ENCODE results near the gene CHCHD6.

The CHCHD6 gene

DNA sequence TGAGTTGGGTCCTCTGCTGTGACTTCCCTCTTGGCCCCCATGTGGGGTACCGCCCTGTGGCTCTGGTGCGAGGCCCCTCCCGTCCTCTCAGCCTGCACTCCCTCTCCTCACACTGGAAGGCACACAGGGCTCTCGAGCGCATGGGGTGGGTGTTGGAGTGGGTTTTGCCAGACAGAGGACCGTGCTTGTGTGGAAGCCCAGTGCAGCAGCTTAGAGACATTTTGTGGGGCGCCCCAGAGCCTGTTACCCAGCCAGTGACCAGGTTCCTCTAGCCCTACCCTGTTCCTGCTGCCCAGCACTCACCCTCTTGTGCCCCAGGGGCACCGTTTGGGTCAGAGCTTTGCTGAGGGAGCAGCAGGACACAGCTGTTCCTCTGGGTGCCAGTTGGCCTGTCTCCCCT is 288.7 kb downstream of the CHCHD6 start:
- DNase-seq (ENCODE audit: low read depth in 3 of 3), result no peak

DNA sequence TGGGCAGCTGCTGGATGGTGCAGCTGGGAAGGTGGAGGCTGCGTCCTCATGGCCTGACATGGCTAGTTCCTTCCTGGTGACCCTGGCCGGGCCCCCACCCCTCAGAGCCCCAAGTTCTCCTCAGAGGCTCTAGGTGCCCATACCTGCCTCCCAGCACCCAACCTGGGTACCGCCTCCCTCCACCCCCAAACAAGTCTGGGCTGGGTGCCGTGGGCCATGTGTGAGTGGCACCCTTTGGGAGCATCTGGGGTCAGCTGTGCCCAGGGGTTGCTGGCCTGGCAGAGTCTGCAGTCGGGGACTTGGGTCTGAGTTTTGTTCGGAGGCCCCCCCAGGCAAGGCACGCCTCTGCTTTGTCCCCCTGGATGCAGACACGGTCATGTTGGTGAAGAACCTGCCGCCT is 289.4 kb downstream of the CHCHD6 start:
- no peak for DNase-seq (ENCODE audit: low read depth in 3 of 3)

DNA sequence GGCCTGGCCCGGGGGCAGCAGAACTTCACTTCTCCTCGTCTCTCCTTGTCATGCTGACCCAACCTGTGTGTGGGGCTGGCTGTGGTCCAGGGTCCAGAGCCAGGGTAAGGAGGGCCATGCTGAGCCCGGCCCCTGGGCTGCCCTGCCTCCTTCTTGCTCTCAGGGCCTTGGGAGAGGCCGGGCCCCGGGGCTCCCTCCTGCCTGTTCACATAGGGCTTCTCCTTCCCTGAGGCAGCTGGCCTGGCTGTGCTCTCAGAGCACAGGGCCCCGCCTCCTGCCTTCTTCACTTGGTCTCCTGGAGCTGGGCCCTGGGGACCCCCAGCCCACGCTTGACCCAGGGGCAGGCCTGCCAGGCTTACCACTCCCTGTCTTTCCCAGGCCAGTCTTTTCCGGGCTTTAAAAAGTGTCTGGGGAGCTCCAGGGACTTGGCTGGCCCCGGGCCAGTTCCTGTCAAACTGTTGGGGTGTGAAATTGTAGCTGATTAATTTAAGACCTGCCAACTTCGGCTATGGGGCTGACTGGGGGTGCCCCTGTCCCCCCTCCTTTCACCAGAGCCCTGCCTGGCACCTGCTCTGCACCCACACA is 290.7 kb downstream of the CHCHD6 start:
- no peak for DNase-seq (ENCODE audit: low read depth in 3 of 3)

DNA sequence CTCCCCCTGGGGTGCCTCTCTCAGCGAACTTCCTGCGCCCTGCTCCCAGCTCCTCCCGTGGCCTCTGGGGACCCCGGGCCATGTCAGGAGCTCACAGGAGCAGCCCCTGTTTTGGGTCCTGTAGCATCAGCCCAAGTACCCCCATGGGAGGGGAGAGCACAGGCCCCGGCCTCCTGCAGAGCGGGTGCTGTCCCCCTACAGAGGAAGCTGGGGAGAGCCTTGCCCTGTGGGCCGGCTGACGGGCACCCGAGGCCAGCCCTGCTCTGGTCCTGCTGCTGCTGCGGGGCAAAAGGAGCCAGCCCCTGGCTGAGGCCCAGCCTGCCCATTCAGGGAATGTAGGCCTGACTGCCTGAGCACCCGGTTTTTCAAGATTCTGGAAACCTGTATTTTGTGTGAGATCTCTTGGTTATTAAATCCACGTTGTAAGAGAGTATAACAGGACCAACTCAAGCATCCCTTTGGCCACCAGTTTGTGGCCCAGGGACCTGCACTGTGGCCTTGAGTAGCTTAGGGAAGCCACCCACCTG is 291.3 kb downstream of the CHCHD6 start:
- DNase-seq (ENCODE audit: low read depth in 3 of 3), result no peak

DNA sequence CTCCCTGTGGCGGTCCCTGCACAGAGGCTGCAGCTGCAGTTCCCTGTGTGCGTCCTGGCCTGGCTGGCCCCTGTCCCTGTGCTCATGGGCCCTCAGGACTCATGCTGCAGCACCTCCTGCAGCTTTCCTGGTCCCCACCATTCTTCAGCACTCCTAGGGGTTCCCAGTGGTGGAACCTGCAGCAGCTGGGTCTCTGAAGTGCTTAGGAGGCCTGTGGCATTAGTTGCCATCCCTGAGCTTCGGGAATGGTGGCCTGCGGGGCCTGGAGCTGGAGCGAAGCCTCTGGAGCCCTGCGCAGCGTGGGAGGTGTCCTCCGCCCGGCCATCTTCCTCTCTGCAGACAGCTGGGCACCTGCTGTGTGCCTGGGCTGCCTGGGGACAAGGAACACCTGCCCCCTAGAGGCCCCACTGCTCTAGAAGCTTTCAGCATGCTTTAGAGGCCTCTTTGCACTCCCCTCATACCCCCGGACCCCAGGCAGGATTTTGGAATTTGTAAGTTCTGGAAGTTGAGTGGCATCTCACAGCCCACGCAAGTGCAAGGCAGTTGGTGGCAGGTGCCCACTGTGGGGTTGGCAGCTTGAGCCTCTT is 292.0 kb downstream of the CHCHD6 start:
- no peak for DNase-seq (ENCODE audit: low read depth in 3 of 3)

DNA sequence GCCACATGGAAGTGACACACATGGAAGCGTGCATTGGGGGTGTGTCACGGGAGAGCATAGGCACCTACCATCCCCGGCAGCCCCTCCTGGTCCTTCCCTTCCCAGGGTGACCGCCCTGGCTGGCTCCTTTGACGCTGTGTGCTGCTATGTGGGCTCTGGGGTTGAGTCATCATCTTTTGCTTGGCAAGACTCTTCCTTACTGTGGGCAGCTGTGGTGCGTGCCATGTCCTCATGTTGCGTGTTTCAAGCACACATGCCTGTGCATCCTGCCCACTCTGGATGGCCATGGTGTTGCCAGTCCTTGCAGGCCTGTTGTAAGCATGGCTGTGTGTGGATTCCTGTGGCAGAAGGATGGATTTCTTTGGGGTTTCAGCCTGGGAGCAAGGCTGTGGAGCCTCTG is 292.9 kb downstream of the CHCHD6 start:
- DNase-seq (ENCODE audit: low read depth in 3 of 3), result no peak

DNA sequence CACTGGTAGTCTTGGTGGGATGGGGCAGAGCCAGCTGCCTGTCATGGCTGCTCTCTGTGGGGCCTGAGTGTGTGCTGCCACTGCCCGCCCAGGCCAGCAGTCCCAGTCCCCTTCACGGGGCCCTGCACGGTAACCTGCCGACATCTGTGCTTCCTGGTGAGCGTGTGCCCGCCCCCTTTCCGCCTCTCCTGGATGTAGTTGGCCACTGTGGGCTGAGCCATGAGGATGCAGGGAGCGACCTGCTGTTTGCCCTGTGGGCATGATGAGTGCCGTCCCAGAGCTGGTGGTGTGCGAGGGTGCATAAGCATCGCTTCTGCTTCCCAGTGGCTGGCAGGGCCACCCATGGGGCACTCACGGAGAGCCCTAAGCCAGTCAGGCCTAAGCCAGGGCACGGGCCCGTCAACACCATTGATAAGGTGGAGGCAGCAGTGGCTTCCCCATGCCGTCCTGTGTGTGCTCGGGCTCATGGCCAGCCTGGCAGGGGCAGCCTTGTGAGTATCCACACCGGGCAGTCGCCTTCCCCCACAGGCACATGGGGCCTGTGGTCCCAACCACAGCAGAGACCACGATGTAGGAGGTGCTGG is 293.5 kb downstream of the CHCHD6 start:
- DNase-seq (ENCODE audit: low read depth in 3 of 3), result no peak

DNA sequence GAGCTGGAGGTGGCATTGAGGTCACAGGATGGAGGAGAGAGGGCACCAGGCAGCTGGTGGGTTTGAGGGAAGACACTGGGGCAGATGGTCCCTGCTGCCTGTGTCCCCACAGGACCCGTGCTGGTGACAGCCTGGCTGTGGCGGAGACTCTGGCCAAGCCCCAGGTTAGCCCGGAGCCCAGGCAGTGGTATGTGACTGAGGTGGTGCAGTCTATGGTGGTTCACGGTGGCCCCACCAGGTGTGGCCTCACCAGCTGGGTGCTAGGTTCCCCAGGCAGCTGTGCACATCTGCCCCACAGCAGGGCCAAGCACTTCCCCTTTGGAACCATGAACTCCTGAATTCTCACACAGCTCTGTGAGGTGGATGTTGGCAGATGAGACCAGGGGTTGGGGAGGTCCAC is 294.3 kb downstream of the CHCHD6 start:
- DNase-seq (ENCODE audit: low read depth in 3 of 3), result no peak

DNA sequence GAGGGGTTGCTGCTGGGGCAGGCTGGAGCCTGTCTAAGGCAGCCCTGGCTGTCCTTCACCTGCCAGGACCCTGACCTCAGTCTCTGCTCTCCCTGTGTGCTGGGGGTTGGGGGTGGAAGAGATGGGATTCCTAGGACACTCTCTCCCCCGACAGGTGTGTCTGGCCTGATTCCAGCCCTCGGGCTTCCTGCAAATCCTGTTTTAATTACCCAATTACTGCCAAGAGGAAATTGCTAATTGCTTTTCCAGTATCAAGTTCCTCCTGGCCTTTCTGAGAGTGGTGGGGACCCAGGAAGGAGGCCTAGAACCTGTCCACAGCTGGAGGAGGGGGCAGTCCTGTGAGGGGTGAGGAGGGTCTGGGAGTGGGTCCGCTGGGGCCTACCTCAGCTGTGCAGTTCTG is 294.7 kb downstream of the CHCHD6 start:
- no peak for DNase-seq (ENCODE audit: low read depth in 3 of 3)

DNA sequence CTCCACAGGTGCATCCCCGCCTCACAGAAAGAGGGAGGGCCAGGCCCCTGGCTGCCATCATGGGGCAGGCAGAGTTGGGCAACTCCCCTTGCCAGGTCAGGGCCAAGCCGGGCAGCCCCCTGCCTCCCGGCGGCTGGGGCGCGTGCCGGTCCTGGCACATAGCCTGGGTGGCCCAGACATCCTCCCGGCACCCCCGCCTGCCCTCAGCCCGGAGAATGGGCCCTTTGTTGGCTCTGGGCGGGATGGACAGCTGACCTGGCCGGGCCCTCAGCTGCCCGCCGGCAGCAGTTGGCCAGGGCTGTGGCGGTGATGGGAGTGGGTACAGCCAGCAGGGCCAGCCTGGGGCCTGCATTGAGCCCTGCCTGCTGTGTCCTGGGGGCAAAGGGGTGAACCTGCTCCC is 295.3 kb downstream of the CHCHD6 start:
- DNase-seq (ENCODE audit: low read depth in 3 of 3), result no peak

DNA sequence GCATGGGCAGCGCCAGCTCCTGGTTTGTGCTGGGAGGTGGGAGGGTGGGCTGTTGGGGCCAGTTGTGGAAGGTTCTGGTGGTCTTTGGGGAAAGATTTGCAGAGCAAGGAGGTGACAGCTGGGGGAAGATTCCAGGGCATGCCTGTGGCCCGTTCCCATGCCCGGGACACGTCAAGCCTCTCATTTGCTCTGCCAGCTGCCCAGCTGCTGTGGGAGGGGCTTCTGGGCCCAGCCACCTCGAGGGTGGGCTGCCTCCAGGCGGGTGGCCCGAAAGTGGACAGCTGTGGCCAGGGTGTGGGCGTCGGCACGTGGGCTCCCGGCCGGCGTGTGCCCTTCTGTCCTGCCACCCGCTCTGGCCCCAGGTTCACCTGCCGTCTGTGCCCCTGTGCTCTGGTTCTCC is 296.1 kb downstream of the CHCHD6 start:
- no peak for DNase-seq (ENCODE audit: low read depth in 3 of 3)

DNA sequence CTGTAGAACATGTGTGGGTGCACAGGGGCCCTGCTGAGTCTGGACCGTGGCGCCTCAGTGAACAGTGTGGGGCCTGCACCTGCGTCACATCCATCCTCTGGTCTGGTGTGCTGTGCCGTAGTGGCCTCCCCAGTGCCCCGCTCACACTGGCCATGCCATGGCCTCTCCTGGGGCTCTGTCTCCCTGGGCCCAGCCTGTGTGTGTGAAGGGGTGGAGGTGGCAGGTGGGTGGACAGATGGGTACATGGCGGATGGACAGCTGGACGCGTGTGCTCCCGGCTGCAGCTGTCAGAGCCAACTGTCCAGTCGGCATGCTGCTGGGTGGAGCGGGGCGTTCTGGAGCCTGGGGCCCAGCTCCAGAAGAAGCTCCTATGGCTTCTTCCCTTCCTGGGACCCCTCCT is 296.7 kb downstream of the CHCHD6 start:
- DNase-seq (ENCODE audit: low read depth in 3 of 3), result no peak

DNA sequence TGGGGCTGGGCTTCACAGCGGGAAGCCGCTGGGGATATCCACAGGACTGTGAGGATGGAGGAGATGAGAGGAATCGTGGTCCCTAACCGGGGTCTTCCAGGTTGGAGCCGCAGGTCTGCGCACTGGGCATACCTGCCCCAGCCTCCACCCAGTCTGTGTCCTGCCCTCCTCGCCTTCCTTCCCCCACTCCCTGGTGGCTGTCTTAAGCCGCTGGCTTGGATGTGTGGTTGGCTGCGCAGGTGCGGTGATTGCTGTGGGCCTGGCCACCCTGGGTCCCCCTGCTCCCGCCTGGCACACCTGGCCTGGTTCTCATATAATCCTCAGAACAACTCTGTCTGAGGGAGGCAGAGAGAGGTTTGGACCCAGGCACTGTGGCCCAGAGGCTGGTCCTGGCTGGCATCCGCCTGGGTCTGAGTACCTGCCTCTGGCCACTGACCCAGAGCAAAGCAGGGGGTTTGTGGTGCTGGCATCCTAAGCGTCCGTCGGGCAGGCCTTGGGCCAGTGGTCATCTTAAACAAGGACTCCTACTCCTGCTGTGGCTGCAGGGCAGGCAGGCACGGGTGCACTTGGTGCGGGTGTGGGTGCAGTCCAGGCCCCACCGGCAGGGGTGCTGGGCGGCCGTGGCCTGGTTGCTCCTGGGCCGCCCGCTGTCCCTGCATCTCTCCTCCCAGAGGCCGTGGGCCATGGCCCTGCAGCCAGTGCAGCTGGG is 297.6 kb downstream of the CHCHD6 start:
- no peak for DNase-seq (ENCODE audit: low read depth in 3 of 3)

DNA sequence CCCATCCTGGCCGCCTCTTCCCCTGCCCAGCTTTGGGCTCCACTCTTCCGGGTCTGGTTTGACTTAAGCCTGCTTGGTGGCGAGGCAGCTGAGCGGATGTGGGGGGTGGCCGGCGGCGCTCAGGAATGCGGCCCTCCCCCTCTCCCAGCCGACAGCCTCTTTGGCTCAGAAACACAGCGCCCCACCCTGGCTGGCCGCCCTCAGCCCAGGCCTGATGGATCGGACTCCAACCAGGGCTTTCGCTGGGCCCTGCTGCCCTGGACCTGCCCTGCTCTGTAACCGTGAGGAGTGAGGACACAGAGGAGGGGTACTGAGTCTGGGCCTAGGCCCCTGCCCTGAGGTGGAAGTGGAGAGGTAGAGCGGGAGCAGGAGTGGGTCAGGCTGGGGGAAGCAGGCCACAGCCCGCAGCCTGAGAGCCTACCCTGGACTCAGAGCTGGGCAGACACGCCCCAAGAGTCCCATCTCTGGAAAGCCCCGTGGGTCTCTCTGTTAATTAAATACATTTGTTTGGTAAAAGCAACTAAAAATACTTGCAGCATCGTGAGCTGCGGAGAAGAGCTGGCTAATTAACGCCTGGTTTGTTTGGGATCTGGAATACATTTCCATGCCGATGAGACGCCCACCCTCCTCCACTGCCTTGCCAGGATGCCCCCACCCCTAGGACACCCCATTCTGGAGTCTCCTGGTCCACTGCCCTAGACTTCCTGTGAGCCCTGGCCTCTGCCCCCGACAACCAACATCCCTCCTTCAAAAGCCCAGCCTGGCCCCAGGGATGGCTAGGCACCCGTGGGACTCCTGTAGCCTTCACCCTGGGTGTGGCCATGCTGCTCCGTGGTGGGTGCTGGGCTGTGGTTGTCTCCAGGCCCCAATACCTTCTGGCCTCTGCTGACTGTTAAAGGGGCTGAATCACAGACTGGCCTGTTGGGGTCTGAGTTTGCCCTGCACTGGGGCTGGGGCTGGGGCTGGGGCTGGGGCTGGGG is 298.4 kb downstream of the CHCHD6 start:
- no peak for DNase-seq (ENCODE audit: low read depth in 3 of 3)

DNA sequence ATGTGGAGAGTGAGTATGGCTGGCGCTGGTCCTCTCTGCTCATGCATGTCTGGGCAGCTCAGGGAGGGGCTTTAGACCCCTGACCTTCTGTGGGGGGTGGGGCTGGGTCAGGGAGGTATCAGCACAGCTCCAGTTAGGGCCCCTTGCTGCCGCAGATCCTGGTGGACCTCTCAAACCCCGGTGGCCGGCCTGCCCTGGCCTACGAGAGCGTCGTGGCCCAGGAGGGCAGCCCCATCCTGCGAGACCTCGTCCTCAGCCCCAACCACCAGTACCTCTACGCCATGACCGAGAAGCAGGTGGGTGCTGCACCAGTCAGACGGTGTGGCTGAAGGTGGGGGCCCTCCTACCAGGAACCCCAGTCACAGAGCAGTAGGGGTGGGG is 299.1 kb downstream of the CHCHD6 start:
- DNase-seq (ENCODE audit: low read depth in 3 of 3), result no peak

DNA sequence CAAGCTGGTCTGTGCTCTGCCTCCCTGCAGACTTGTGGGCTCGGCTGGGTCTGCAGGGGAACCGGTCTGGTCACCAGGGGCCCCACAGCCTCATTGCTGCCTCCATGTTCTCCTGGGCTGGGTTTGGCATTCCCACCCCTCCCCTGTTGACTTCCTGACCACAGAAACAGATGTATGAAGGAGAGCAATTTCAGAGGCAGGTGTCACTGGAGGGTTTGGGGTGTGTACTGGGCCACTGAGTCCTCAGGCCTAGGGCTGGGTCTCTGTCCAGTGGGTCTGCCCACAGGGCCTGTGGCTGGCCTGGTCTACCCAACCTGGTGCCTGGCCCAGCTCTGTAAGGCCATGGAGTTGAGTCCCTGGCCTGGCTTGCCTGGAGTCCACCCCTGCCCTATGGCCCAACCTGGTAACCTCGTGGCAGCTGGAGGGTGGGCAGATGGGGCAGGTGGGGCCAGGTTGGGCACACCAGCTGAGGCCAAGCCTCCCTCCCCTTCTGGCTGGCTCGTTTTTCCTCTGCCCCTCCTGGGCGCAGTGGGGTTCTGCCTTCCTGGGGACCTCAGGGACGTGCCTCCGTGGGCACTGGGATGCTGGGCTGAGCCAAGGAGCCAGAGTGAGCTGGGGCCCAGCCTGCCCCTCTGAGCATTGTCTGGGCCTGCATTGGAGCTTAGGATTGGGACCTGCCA is 299.7 kb downstream of the CHCHD6 start:
- DNase-seq (ENCODE audit: low read depth in 3 of 3), result no peak

DNA sequence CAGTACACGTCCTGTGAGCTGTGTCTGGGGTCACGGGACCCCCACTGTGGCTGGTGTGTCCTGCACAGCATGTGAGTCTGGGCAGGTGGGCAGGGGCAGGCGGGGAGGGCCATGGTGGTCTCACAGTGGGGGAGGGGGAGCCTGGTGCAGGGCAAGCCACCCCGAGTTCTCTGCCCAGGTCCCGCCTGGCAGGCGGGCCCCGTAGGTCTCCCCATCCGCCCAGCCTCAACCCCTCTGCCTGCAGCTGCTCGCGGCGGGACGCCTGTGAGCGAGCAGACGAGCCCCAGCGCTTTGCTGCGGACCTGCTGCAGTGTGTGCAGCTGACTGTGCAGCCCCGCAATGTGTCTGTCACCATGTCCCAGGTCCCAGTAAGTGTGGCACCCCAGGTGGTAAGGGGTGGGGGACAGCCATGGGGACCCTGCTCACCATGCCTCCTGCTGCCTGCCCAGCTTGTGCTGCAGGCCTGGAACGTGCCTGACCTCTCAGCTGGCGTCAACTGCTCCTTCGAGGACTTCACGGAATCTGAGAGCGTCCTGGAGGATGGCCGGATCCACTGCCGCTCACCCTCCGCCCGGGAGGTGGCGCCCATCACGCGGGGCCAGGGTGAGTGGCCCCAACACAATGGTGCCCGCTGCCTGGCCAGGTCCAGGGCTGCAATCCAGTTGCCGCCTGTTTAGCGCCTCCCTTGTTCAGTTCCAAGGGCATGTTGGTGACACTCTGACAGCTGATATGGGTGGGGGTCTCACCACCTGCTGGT is 300.8 kb downstream of the CHCHD6 start:
- no peak for DNase-seq (ENCODE audit: low read depth in 3 of 3)

DNA sequence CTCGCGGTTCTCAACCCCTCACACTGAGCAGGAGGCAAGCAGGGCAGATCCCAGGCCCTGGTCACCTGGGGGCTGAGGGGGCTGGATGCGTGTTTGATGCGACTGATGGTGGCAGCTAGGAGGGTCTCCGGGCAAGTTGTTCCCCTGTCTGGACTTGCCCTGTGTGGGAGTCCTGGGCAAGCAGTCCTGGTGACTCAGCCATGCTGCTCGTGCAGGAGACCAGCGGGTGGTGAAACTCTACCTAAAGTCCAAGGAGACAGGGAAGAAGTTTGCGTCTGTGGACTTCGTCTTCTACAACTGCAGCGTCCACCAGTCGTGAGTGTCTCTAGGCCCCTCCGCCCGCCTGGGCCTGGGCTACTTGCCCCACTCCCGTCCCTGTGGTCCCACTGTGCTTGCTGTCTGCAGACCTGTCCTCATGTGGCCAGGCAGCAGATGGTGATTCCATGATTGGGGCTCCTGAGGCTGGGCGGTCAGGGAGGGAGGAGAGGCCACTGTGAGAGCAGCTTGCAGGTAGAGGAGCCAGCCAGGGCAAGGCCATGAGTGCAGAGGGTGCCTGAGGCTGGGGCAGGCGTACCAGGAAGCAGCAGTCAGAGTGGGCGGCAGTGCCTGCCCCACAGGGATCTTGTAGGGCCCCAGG is 301.9 kb downstream of the CHCHD6 start:
- DNase-seq (ENCODE audit: low read depth in 3 of 3), result no peak

DNA sequence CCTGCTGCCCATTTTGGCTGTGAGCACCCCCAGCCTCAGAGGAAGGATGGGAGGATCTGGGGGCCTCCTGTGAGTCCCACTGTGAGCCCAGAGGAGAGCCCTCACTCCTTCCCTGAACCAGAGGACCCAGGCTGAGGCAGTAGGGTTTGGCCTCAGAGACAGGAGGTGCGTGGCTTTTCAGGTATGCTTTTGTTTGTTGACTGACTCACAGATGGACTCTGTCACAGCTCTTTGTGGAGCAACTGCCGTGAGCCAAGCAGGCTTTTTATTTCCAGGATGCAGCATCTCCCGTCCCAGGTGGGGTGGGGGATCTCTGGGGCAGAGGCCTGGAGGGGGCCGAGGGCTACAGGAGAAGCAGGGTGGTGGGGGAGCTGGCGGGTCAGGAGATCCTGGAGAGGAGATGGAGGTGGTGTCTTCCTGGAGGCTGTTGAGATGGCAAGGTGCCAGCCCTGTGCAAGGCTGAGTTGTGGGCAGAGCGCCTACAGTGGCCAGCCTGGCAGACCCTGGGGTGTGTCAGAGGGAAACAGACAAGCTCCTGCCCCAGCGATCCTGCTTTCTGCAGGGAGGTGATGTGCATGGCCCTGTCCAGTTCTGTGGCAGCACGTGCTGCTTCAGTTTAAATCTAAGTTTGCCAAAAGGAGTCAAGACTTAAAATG is 302.9 kb downstream of the CHCHD6 start:
- no peak for DNase-seq (ENCODE audit: low read depth in 3 of 3)
